D721Med (cell line): ENCODE results near the gene RUNX1.

ENCODE experiments used
- DNase-seq: peaks from one replicate; pipeline ENCODE4 v3.0.0; 2011; ENCODE audit warnings: low spot score; ENCODE audit not compliant: insufficient read length
- FAIRE-seq: peaks from 2 replicates; lab custom pipeline; 2011; peaks lifted over from hg19 to GRCh38; lab: Jason Lieb, UNC
- CTCF ChIP-seq: IDR thresholded peaks from 2 replicates; pipeline ENCODE4 v1.5.1; 2012; ENCODE audit warnings: mild to moderate bottlenecking, control low read depth; ENCODE audit not compliant: insufficient read depth; ENCODE audit errors: missing control alignments

RUNX1 gene

GRCh38 chr21:34792504-34793089 lies 256.5 kb downstream of the RUNX1 start:
- DNase-seq: no peak
- FAIRE-seq: no peak
- no peak for TF ChIP-seq CTCF

GRCh38 chr21:34791776-34792503 lies 257.2 kb downstream of the RUNX1 start:
- no peak for TF ChIP-seq CTCF
- no peak for FAIRE-seq

GRCh38 chr21:34790834-34791233 lies 258.3 kb downstream of the RUNX1 start:
- FAIRE-seq (no peak), DNase-seq (no peak)
- TF ChIP-seq CTCF: no peak

More at GRCh38 chr21:34791776-34792503, 257.2 kb downstream of the RUNX1 start:
- no peak for DNase-seq

- DNase-seq: no peak
- FAIRE-seq: no peak
These were observed 258.8 kb downstream of the RUNX1 start for GRCh38 chr21:34790341-34790740.

GRCh38 chr21:34788879-34789278 lies 260.2 kb downstream of the RUNX1 start:
- FAIRE-seq: no peak
- no peak for TF ChIP-seq CTCF

More at GRCh38 chr21:34790341-34790740, 258.8 kb downstream of the RUNX1 start:
- no peak for TF ChIP-seq CTCF

GRCh38 chr21:34783815-34784214 lies 265.3 kb downstream of the RUNX1 start:
- FAIRE-seq (no peak), DNase-seq (no peak)
- no peak for TF ChIP-seq CTCF

More at GRCh38 chr21:34788879-34789278, 260.2 kb downstream of the RUNX1 start:
- DNase-seq: no peak
